Pons (tissue), 1 donor: ENCODE results near the gene SUPT3H.
"Not testable (repeated sequence)": the region's sequence is repeated elsewhere in the genome, so short reads cannot be mapped to it uniquely, and the experiment has no call there.

ENCODE experiments used
- DNase-seq: peaks from one replicate; pipeline ENCODE4 v3.0.0-alpha.2; 2016; ENCODE audit warnings: low spot score

The SUPT3H gene

DNA sequence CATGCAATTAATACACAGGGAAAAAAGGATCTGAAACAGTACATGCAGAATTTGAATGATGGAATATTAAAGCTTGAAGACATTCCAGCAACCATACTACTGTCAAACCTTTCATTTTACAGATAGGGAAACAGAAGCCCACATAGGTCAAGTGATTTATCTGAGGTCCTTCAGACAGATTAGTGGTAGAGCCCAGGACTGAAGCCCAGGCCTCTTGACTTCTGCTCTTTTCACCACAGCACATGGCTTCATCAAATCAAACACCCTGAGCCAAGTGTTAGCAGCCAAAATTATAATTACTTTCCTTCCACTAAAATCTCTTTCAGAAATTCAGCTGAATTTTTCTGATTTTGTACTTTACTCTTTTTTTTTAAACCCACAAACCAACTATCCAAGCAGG lies 485.2 kb downstream of the SUPT3H start:
- no peak for DNase-seq

- DNase-seq, result not testable (repeated sequence)
Measured at GRCh38 chr6:44879071-44879470, 498.7 kb downstream of the SUPT3H start.

DNA sequence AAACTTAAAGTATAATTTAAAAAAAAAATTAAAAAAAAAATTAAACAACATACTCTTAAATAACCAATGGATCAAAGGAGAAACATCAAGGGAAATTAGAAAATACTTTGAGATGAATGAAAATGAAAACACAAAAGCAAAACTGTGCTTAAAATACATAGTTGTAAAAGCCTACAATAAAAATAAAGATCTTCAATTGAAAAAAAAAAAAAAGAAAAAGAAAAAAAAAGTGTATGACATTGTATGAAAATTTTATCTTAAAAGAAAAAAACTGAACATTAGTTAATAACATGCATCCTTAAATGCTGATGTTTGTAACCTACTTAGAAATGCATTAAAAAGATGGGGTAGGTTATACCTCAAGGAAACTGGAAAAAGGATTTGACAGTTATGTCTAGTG lies 501.1 kb downstream of the SUPT3H start:
- not testable (repeated sequence) for DNase-seq

DNA sequence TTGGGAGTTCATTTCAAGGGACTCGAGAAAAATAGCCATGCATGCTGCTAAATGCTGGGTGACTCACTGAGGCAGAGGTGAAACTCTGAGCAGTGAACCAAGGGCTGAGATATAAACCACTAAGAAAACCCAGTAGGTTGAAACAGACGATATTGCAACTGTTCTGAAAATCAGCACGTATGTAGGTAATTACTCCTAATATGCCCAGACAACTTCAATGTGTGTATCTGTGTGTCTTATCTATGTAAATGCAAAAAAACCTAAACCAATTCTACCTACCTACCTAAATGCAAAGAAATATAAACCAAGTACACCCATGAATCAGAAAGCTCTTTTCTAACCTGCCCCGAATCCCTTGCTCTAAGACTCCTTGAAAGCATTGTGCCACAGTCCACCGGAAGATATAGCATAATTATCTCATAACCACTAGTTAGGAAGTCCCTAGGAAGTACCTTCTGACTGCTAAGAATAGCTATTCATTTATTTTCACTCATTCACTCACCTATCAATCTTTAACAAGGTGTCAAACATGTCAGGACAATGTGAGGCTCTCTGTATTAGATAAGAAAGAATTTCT lies 508.3 kb downstream of the SUPT3H start:
- DNase-seq, result no peak

DNA sequence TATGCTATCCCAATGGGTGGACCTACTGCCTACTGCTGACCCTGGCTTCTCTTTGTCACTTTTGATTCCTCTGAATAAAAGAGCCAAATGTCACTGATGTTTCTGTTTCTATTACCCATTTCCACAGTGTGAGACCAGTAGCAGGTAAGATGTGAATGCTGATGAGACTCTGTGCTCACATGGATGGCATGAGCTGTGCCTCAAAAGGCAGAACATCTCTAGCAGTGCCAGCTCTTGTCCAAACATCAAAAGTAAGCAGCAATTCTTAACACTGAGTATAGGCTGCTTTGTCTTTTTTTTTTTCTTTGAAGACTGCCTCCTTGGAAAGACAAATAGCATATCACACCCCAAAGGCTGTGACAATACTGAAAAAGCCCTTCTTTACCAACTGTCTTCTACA lies 508.8 kb downstream of the SUPT3H start:
- DNase-seq, result no peak

DNA sequence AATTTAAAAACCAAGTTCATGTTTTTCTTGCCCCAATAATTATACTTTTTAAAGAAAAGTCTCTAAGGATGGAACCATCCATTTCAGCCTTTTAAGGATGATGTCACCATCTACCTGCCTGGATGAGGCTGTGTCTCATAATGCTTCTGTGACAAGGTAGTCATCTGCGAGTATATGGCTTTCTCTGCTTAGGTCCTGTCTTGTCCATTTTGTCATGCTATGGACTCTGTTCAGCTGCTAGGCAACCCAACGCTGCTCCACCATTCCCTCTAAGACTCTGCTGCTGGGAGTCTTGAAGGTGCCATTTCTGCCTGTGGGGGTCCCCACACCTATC lies 509.4 kb downstream of the SUPT3H start:
- DNase-seq, result no peak

DNA sequence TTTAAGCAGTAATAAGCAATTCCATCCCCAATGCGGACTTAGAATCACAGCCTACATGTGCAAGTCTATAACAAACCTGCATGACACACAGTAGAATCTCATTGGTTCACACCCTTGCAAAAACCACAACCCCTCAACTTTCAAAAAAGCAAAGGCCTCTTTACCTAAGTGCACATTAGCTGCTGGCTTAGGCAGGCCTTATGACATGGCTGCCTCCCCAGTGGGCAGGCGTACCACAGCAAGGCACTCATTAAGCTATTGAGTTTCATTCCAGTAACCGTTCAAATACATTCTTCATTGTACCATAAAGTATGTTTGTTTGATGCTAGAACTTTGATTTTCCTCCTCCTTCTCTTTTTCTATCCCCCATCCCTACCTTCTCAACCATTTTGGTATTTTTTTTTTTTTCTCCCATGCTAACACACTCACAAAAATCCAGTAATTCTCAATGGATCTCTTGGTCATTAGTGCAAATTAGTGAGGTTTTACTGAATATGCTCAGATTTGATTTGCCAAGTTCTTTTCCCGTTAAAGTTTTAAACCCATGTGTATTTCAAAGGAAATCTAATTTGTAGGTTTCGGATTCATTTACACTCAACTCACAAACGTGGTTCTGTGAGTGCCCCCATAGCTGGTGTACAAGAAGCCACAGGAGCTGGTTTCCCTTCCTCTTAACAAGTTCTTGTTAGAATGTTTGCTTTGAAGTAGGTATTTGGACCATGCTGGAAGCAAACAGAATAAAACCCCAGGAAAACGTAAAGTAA lies 510.0 kb downstream of the SUPT3H start:
- DNase-seq, result no peak

DNA sequence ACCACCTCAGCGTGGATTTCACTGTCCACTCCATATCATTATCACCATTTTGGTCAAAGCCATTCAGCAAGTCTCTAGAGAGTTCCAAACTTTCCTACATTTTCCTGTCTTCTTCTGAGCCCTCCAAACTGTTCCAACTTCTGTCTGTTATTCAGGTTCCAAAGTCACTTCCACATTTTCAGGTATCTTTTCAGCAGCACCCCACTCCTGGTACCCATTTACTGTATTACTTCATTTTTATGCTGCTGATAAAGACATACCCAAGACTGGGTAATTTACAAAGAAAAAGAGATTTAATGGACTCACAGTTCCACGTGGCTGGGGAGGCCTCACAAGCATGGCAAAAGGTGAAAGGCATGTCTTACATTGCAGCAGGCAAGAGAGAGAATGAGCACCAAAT lies 512.5 kb downstream of the SUPT3H start:
- DNase-seq, result not testable (repeated sequence)

- no peak for DNase-seq
Measured at GRCh38 chr6:44859901-44860410, 517.8 kb downstream of the SUPT3H start.

- DNase-seq, result no peak
Measured at GRCh38 chr6:44858998-44859397, 518.7 kb downstream of the SUPT3H start.

DNA sequence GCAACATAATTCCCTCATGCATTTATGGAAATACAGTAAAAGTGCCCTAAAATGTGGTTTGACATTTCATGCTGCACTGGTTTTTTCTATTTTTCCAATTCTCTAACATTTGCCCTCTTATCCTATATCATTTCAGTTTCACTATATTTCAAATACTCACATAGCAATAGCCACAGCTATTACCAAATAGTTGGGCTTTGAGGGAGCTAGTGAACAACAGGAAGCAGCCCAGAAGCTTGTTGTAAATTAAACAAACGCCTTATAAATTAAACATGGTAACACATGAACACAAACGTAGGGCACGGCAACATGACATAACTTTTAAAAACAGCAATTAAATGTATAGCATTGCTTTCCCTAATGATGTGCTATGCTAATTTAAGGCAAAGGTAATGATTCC lies 521.3 kb downstream of the SUPT3H start:
- DNase-seq, result no peak

GRCh38 chr6:44855562-44856411 lies 521.9 kb downstream of the SUPT3H start:
- no peak for DNase-seq

DNA sequence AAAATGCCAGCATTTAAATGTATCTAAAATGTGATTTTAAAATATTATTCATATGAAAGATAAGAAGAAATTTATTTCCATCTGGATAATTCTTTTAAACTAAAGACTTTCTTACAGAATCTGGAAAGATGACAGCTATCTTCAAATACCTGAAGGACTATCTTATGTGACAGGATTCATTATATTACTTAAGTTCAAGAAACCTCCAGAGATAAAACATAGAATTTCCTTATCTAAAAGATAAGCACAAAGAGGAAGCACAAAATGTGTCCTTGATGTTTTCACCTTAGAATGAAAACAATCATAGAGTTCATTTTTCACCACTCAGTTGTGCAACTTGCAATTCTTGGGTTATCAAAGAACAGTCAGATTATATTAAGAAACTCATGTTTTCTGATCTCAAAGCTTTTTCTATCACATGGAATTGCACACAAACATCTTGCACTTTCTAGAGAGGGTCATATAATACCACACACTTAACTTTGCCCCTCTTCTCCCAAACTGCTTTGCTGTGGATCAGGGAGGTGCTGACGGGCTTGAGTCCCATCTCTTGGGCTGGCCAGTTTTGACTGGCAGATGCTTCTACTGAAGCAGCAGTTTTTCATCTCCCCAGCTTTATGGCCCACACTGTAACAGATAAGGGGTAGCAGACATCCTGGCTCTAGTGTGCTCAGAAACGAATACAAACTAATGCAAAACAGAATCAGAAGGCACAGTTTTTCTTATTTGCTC lies 522.9 kb downstream of the SUPT3H start:
- DNase-seq, result no peak

DNA sequence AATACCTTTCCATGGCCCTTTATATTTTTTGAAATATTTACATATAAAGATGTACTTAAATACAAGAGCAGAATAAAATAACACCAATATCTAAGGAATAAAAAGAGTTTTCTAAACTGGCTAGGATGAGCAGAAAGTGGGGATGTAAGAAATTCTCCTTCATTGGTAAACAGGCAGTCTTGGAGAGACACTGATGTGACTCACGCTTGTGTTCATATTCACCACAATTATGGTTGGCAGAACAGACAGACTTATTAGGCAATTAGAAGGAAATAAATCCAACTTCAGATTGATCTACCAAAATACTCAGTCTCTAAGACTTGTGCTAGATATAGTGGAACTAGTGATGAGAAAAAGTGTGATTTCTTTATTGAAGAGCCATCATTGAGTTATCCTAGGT lies 526.6 kb downstream of the SUPT3H start:
- no peak for DNase-seq

- DNase-seq, result no peak
Measured at GRCh38 chr6:44850312-44850711, 527.4 kb downstream of the SUPT3H start.

DNA sequence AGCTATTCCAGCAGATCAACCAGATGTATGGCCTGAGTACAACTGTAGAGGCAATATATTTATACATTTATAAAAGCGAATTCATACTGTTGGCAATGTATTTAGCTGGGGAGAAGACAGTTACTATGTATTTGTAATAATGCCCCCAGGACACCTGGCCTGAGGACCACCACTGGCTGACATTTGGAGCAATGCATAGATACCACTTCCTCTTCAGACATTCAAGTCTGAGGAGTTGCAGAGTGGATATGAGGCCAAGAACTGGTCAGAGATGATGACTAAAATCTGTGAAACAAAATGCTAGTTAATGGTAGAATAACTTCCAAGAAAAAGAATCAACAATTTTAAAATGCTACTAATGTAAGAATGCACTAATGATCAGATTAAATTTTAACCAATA lies 527.9 kb downstream of the SUPT3H start:
- DNase-seq, result no peak

DNA sequence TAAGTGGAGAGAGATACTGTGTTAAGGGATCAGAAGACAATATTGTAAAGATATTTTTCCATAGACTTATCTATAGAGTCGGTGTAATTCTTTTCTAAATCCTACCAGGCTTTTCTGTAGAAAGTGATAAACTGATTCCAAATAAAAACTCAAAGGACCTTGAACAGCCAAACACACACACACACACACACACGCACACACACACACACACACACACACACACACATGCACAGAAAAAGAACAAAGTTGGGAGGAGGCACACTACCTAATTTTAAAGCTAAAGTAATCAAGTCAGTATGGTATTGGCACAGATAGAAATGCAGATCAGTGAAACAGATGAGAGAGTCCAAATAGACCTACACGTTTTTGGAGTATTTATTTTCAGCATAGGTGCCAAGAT lies 534.0 kb downstream of the SUPT3H start:
- no peak for DNase-seq

- no peak for DNase-seq
Measured at GRCh38 chr6:44842616-44843015, 535.1 kb downstream of the SUPT3H start.

DNA sequence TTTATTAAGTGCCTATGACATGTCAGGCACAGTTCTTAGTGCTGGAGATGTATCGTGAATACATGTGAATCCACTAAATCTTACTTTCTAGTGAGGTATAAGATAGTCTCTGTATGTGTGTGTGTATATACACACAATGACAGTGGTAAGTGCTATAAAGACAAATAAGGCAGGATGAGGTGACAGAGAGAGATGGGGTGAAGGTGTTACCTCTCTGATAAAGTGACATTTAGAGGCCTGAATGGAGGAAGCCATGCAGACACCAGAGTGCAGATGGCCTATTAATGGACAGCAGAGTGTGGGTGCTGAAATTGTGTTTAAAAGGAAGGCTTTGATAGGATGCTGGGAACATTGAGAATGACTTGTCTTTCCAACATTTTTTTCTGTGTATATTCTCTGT lies 535.9 kb downstream of the SUPT3H start:
- no peak for DNase-seq

DNA sequence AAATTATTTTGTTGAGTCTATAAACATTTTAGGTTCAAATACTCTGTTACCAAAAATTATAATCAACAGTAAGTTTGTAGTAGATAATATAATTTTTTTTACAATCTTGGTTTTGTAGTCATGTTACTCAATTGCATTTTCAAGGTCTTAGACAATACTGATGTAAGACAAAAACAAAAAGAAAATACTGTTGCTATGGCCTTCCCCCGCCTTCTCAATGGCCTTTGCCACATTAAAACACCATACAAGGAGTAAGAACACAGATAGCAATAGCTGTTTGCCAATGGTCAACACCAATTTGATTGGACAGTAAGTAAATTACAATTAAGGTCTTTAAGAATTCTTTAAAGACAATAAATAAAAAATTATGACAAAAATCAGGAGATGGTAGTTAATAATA lies 540.0 kb downstream of the SUPT3H start:
- no peak for DNase-seq

- DNase-seq, result no peak
Measured at GRCh38 chr6:44837255-44837654, 540.5 kb downstream of the SUPT3H start.

DNA sequence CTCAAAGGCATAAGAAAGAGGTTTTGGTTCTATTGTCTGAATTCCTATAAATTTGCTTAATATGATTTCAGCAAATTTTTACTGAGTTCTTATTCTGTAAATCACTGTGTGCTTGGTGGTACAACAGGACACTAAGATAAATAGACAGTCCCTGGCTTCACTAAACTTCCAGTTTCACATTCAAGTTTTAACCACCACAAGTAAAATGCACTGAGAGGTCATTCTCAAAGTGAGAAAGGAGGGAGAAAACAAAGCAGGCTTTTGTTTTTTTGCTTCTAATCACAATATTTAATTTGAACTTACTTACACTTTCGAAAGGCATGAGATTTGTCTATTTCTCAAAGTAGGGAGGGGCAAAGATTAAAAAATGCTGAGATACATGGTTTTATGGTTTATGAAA lies 544.5 kb downstream of the SUPT3H start:
- DNase-seq, result no peak
